Skeletal muscle satellite cell (primary cell): Measurements from ENCODE around the gene KRTAP12-4.
"Not testable (repeated sequence)": the region's sequence is repeated elsewhere in the genome, so short reads cannot be mapped to it uniquely, and the experiment has no call there.

Source experiments
- H3K27me3 ChIP-seq: 2 replicates; pipeline ENCODE4 v1.7.0; 2013; ENCODE audit warnings: low read length; ENCODE audit not compliant: control insufficient read depth, insufficient read depth
- H3K36me3 ChIP-seq: 2 replicates; pipeline ENCODE4 v1.7.0; 2013; ENCODE audit warnings: mild to moderate bottlenecking, control low read depth, low read length; ENCODE audit not compliant: insufficient read depth
- H3K4me1 ChIP-seq: 2 replicates; pipeline ENCODE4 v1.7.0; 2013; ENCODE audit warnings: low read length; ENCODE audit not compliant: control insufficient read depth, insufficient read depth
- H3K4me2 ChIP-seq: 2 replicates; pipeline ENCODE4 v1.7.0; 2013; ENCODE audit warnings: mild to moderate bottlenecking, low read length
- H3K4me3 ChIP-seq: 2 replicates; pipeline ENCODE4 v1.7.0; 2013; ENCODE audit warnings: low read length
- H3K9ac ChIP-seq: 2 replicates; pipeline ENCODE4 v1.7.0; 2013; ENCODE audit warnings: mild to moderate bottlenecking, low read depth, low read length, moderate library complexity
- H3K9me3 ChIP-seq: replicated peaks from 2 replicates; pipeline ENCODE4 v1.7.0; 2013; ENCODE audit warnings: mild to moderate bottlenecking, control low read depth, low read length

KRTAP12-4 gene

GRCh38 chr21:44685050-44685449, 30.6 kb upstream of the KRTAP12-4 start:
- not testable (repeated sequence) for H3K4me3 ChIP-seq, H3K4me2 ChIP-seq, H3K4me1 ChIP-seq, H3K9ac ChIP-seq, H3K36me3 ChIP-seq, H3K9me3 ChIP-seq
- peaks cover 76% of the 10 kb centered on the region for H3K27me3 ChIP-seq

GRCh38 chr21:44684483-44684882, 30.0 kb upstream of the KRTAP12-4 start:
- Histone ChIP-seq H3K36me3 (no peaks in the 10 kb centered on the region), H3K4me3 (no peak overlapping the region), H3K27me3 (peaks cover 77% of the 10 kb centered on the region), H3K9ac (no peak overlapping the region), H3K9me3 (no peaks in the 10 kb centered on the region), H3K4me2 (no peak overlapping the region), H3K4me1 (no peaks in the 10 kb centered on the region)

GRCh38 chr21:44684077-44684476, 29.6 kb upstream of the KRTAP12-4 start:
- H3K9me3 ChIP-seq = no peaks in the 10 kb centered on the region
- H3K9ac ChIP-seq = no peak overlapping the region
- no peaks in the 10 kb centered on the region for H3K36me3 ChIP-seq
- H3K27me3 ChIP-seq = peaks cover 79% of the 10 kb centered on the region
- no peak overlapping the region for H3K4me2 ChIP-seq
- no peak overlapping the region for H3K4me3 ChIP-seq
- no peaks in the 10 kb centered on the region for H3K4me1 ChIP-seq

GRCh38 chr21:44682580-44683151, 28.2 kb upstream of the KRTAP12-4 start:
- no peaks in the 10 kb centered on the region for H3K9me3 ChIP-seq
- H3K36me3 ChIP-seq = no peaks in the 10 kb centered on the region
- H3K4me3 ChIP-seq = no peak overlapping the region
- no peaks in the 10 kb centered on the region for H3K4me1 ChIP-seq
- H3K4me2 ChIP-seq = no peak overlapping the region
- H3K27me3 ChIP-seq = peaks cover 68% of the 10 kb centered on the region
- no peak overlapping the region for H3K9ac ChIP-seq

GRCh38 chr21:44681861-44682579, 27.6 kb upstream of the KRTAP12-4 start, which contains the start of gene KRTAP12-1:
Gene KRTAP12-1, minus strand, starts transcription at chr21:44682163. Its CDS starts 40 bp downstream, at chr21:44682123.
- no peaks in the 10 kb centered on the region for H3K36me3 ChIP-seq
- H3K9me3 ChIP-seq = no peaks in the 10 kb centered on the region
- H3K9ac ChIP-seq = no peak within 1 kb of the TSS
- no peak within 1 kb of the TSS for H3K4me2 ChIP-seq
- no peaks in the 10 kb centered on the region for H3K4me1 ChIP-seq
- no peak within 1 kb of the TSS for H3K4me3 ChIP-seq
- H3K27me3 ChIP-seq = peaks cover 68% of the 10 kb centered on the region

GRCh38 chr21:44681152-44681551, 26.7 kb upstream of the KRTAP12-4 start:
- Histone ChIP-seq H3K9me3 (no peaks in the 10 kb centered on the region), H3K36me3 (no peaks in the 10 kb centered on the region), H3K4me3 (no peak overlapping the region), H3K4me2 (no peak overlapping the region), H3K4me1 (no peaks in the 10 kb centered on the region), H3K27me3 (peaks cover 68% of the 10 kb centered on the region), H3K9ac (no peak overlapping the region)

GRCh38 chr21:44677881-44678280, 23.4 kb upstream of the KRTAP12-4 start:
- Histone ChIP-seq H3K9me3 (no peaks in the 10 kb centered on the region), H3K4me1 (no peaks in the 10 kb centered on the region), H3K9ac (no peak overlapping the region), H3K4me2 (no peak overlapping the region), H3K27me3 (peaks cover 61% of the 10 kb centered on the region), H3K4me3 (no peak overlapping the region), H3K36me3 (no peaks in the 10 kb centered on the region)

GRCh38 chr21:44671911-44672310, 17.5 kb upstream of the KRTAP12-4 start:
- Histone ChIP-seq H3K27me3 (peaks cover 26% of the 10 kb centered on the region), H3K9ac (no peak overlapping the region), H3K4me1 (no peaks in the 10 kb centered on the region), H3K4me2 (no peak overlapping the region), H3K4me3 (no peak overlapping the region), H3K36me3 (no peaks in the 10 kb centered on the region), H3K9me3 (no peaks in the 10 kb centered on the region)

GRCh38 chr21:44670642-44671432, 16.4 kb upstream of the KRTAP12-4 start:
- Histone ChIP-seq H3K9me3 (no peaks in the 10 kb centered on the region), H3K4me1 (no peaks in the 10 kb centered on the region), H3K4me2 (no peak overlapping the region), H3K9ac (no peak overlapping the region), H3K36me3 (no peaks in the 10 kb centered on the region), H3K4me3 (no peak overlapping the region), H3K27me3 (peaks cover 16% of the 10 kb centered on the region)

- Histone ChIP-seq H3K4me1 (no peaks in the 10 kb centered on the region), H3K9me3 (no peaks in the 10 kb centered on the region), H3K4me3 (no peak overlapping the region), H3K9ac (no peak overlapping the region), H3K27me3 (peaks cover 12% of the 10 kb centered on the region), H3K36me3 (no peaks in the 10 kb centered on the region), H3K4me2 (no peak overlapping the region)
These were observed 13.2 kb upstream of the KRTAP12-4 start for GRCh38 chr21:44667612-44668011.

- H3K9ac ChIP-seq = no peak within 1 kb of the TSS
- no peaks in the 10 kb centered on the region for H3K9me3 ChIP-seq
- peaks cover 18% of the 10 kb centered on the region for H3K27me3 ChIP-seq
- no peaks in the 10 kb centered on the region for H3K36me3 ChIP-seq
- H3K4me1 ChIP-seq = no peaks in the 10 kb centered on the region
- no peak within 1 kb of the TSS for H3K4me3 ChIP-seq
- H3K4me2 ChIP-seq = no peak within 1 kb of the TSS
These were observed 12.2 kb upstream of the KRTAP12-4 start, which contains the start of gene KRTAP12-2 for GRCh38 chr21:44666401-44667320. Gene KRTAP12-2, minus strand, starts transcription at chr21:44666927. Its CDS starts 41 bp downstream, at chr21:44666886.
